Keratinocyte (primary cell): ENCODE measurements around the gene HLTF. TPM values are rescaled to one million over a fixed set of nuclear protein-coding genes. Genes with fewer than 3 reads are reported as not detected.

Source experiments
- DNase-seq: peaks from one replicate; pipeline ENCODE4 v3.0.0-alpha.2; 2011; ENCODE audit warnings: low read depth, missing footprints, low spot score
- FAIRE-seq: peaks from 2 replicates; lab custom pipeline; 2011; peaks lifted over from hg19 to GRCh38; lab: Jason Lieb, UNC
- H2AFZ ChIP-seq: 2 replicates; pipeline ENCODE4 v1.6.0; 2012; ENCODE audit warnings: low read length, control low read depth, inconsistent platforms; ENCODE audit not compliant: control insufficient read depth
- H3K27ac ChIP-seq: 2 replicates; pipeline ENCODE4 v1.5.1; 2011; ENCODE audit warnings: low read length; ENCODE audit not compliant: control insufficient read depth, insufficient read depth
- H3K27me3 ChIP-seq: 3 replicates; pipeline ENCODE4 v1.6.0; 2011; ENCODE audit warnings: low read length; ENCODE audit not compliant: control insufficient read depth, insufficient read depth; ENCODE audit errors: extremely low read depth
- H3K36me3 ChIP-seq, 2 experiments: 2 replicates in 1 of 2; 3 replicates in 1 of 2; pipeline ENCODE4 v1.5.1; 2011; ENCODE audit warnings: low read length in 2 of 2, mild to moderate bottlenecking in 1 of 2; ENCODE audit not compliant: control insufficient read depth in 2 of 2, insufficient read depth in 2 of 2; ENCODE audit errors: extremely low read depth in 1 of 2
- H3K4me1 ChIP-seq: 3 replicates; pipeline ENCODE4 v1.5.1; 2011; ENCODE audit warnings: low read length; ENCODE audit not compliant: control insufficient read depth, insufficient read depth; ENCODE audit errors: extremely low read depth
- H3K4me2 ChIP-seq: 3 replicates; pipeline ENCODE4 v1.6.0; 2011; ENCODE audit warnings: low read depth, low read length; ENCODE audit not compliant: control insufficient read depth, insufficient read depth; ENCODE audit errors: extremely low read depth
- H3K4me3 ChIP-seq, 3 experiments: fragments of 200-600 bp in 1 of 3; sonication (generic) in 1 of 3; 2 replicates in 2 of 3; 3 replicates in 1 of 3; pipeline ENCODE4 v1.5.1; 2011 to 2016; ENCODE audit warnings: low read length in 3 of 3, mild to moderate bottlenecking in 3 of 3, control low read depth in 2 of 3, inconsistent platforms in 1 of 3, low read depth in 1 of 3, mixed read lengths in 1 of 3, mixed run types in 1 of 3, moderate library complexity in 1 of 3; ENCODE audit not compliant: control insufficient read depth in 2 of 3, insufficient read depth in 2 of 3; ENCODE audit errors: extremely low read depth in 1 of 3
- H3K79me2 ChIP-seq: 2 replicates; pipeline ENCODE4 v1.6.0; 2012; ENCODE audit warnings: low read length; ENCODE audit not compliant: control insufficient read depth, insufficient read depth
- H3K9ac ChIP-seq: 3 replicates; pipeline ENCODE4 v1.6.0; 2011; ENCODE audit warnings: low read length; ENCODE audit not compliant: control insufficient read depth, insufficient read depth; ENCODE audit errors: extremely low read depth
- H3K9me1 ChIP-seq: 3 replicates; pipeline ENCODE4 v1.6.0; 2011; ENCODE audit warnings: low read length; ENCODE audit not compliant: control insufficient read depth, insufficient read depth; ENCODE audit errors: extremely low read depth
- H3K9me3 ChIP-seq: 2 replicates; pipeline ENCODE4 v1.5.1; 2012; ENCODE audit warnings: low read depth, low read length; ENCODE audit not compliant: control insufficient read depth
- H4K20me1 ChIP-seq: 3 replicates; pipeline ENCODE4 v1.6.0; 2011; ENCODE audit warnings: low read length; ENCODE audit not compliant: control insufficient read depth, insufficient read depth; ENCODE audit errors: extremely low read depth
- CTCF ChIP-seq, 3 experiments: IDR thresholded peaks in 1 of 3; conservative IDR thresholded peaks in 1 of 3; optimal IDR thresholded peaks in 1 of 3; 2 replicates in 2 of 3; 3 replicates in 1 of 3; pipeline versions ENCODE3 to v1.5.1; 2011; ENCODE audit warnings: low read length in 3 of 3, mild to moderate bottlenecking in 3 of 3, moderate library complexity in 2 of 3, control low read depth in 1 of 3, inconsistent platforms in 1 of 3; ENCODE audit not compliant: insufficient read depth in 2 of 3; ENCODE audit errors: extremely low read depth in 1 of 3
- EZH2 ChIP-seq: IDR thresholded peaks from one replicate; pipeline ENCODE4 v1.6.1; 2012; ENCODE audit warnings: inconsistent platforms, mild to moderate bottlenecking, low read length, moderate library complexity
- dilution Hi-C: fragments of 300-500 bp; cut with MboI; formaldehyde crosslinking; loops from one replicate; pipeline ENCODE4 v1.7.0; 2020; ENCODE audit warnings: low sequenced_read_pairs; ENCODE audit not compliant: extremely low pct_ligation_motif_present
- polyA plus RNA-seq, 5 experiments: library from polyadenylated mRNA; depleted of rRNA in 3 of 5; stranded (reverse) in 3 of 5; stranded (forward) in 1 of 5; unstranded in 1 of 5; fragments of >200 nt; gene quantifications; 1 replicate in 1 of 5; 2 replicates in 3 of 5; 3 replicates in 1 of 5; pipeline versions ENCODE4 v1.2.1 to v1.2.3, GENCODE V29; 2011 to 2012; ENCODE audit warnings: missing spikeins in 2 of 5, low read depth in 1 of 5, low replicate concordance in 1 of 5

The HLTF gene
- polyA plus RNA-seq, 1 donor (not counting 4 experiments of a cell fraction or from before 2014, with no cell fraction given), result 9.1 TPM

- Histone ChIP-seq H3K36me3 (no peaks in the 10 kb centered on the region), H3K27me3 (no peaks in the 10 kb centered on the region), H4K20me1 (no peaks in the 10 kb centered on the region), H3K9me1 (no peaks in the 10 kb centered on the region), H3K79me2 (no peaks in the 10 kb centered on the region), H2AFZ (no peak overlapping the region), H3K9me3 (no peaks in the 10 kb centered on the region), H3K9ac (no peak overlapping the region), H3K4me1 (no peaks in the 10 kb centered on the region), H3K4me3 (no peak overlapping the region), H3K27ac (no peak overlapping the region), H3K4me2 (no peak overlapping the region)
- TF ChIP-seq CTCF (optimal IDR thresholded peaks at IDR 0.05 in 1 of 3, IDR thresholded peaks at IDR 0.05 in 1 of 3, conservative IDR thresholded peaks at IDR 0.05 in 1 of 3; ENCODE audit: extremely low read depth in 1 of 3, insufficient read depth in 2 of 3, low read length in 3 of 3), result no peak
- TF ChIP-seq EZH2, result no peak
- dilution Hi-C loops, result no loop called here
- DNase-seq, result no peak
- FAIRE-seq, result no peak
Observed at GRCh38 chr3:149087208-149087607, 875 bp upstream of the HLTF start.

GRCh38 chr3:149085828-149086231 is 503 bp downstream of the HLTF start:
- Histone ChIP-seq H3K27ac (no peak overlapping the region), H3K9me3 (no peaks in the 10 kb centered on the region), H3K79me2 (no peaks in the 10 kb centered on the region), H3K4me2 (peak overlapping the region; percentile 86), H3K9ac (peak overlapping the region; percentile 61), H3K9me1 (no peaks in the 10 kb centered on the region), H4K20me1 (no peaks in the 10 kb centered on the region), H3K4me3 (peak overlapping the region; percentile 67 to 88 (median 85)), H3K27me3 (no peaks in the 10 kb centered on the region), H2AFZ (peak overlapping the region; percentile 92), H3K36me3 (no peaks in the 10 kb centered on the region), H3K4me1 (no peaks in the 10 kb centered on the region)
- TF ChIP-seq CTCF (optimal IDR thresholded peaks at IDR 0.05 in 1 of 3, IDR thresholded peaks at IDR 0.05 in 1 of 3, conservative IDR thresholded peaks at IDR 0.05 in 1 of 3; ENCODE audit: extremely low read depth in 1 of 3, insufficient read depth in 2 of 3, low read length in 3 of 3), result no peak
- no peak for TF ChIP-seq EZH2
- dilution Hi-C loops, result no loop called here
- FAIRE-seq (no peak), DNase-seq (no peak)
